Activated CD8-positive, alpha-beta T cell treated with anti-CD3 and anti-CD28 coated beads for 36 hours (primary cell): ENCODE results near the gene DNAAF3. TPM values are rescaled to one million over a fixed set of nuclear protein-coding genes. Genes with fewer than 3 reads are reported as not detected.
A peak's percentile ranks its signal among the peaks of the same experiment; 100 is the strongest.

ENCODE experiments used
- ATAC-seq: fragments of 200-7000 bp; cut with Tn5 transposase; one replicate; pipeline ENCODE4 v1.10.0; 2021; ENCODE audit warnings: mild to moderate bottlenecking, moderate library complexity
- CTCF ChIA-PET: fragments of 350-600 bp; sonication (Branson Sonifier 250); formaldehyde crosslinking; loops from one replicate; lab custom pipeline; 2021; ENCODE audit warnings: antibody characterized with exemption; lab: Charles Lee
- POLR2A ChIA-PET: fragments of 350-600 bp; sonication (Branson Sonifier 250); formaldehyde crosslinking; loops from one replicate; lab custom pipeline; 2021; ENCODE audit warnings: antibody characterized with exemption; lab: Charles Lee
- DNase-seq: peaks from one replicate; pipeline ENCODE4 v3.0.0-alpha.2; 2020
- H3K27ac Mint-ChIP-seq: one replicate; pipeline ENCODE4 v1.8.0; 2021; ENCODE audit warnings: mild to moderate bottlenecking, mixed read lengths
- H3K27me3 Mint-ChIP-seq: one replicate; pipeline ENCODE4 v1.8.0; 2021; ENCODE audit warnings: mixed read lengths
- H3K36me3 Mint-ChIP-seq: one replicate; pipeline ENCODE4 v1.8.0; 2021; ENCODE audit warnings: low read depth, mixed read lengths
- H3K4me1 Mint-ChIP-seq: one replicate; pipeline ENCODE4 v1.8.0; 2021; ENCODE audit warnings: low read depth, mixed read lengths
- H3K4me3 Mint-ChIP-seq: one replicate; pipeline ENCODE4 v1.8.0; 2021; ENCODE audit warnings: mild to moderate bottlenecking, moderate library complexity, mixed read lengths
- H3K9me3 Mint-ChIP-seq: one replicate; pipeline ENCODE4 v1.8.0; 2021; ENCODE audit warnings: mixed read lengths
- CTCF ChIP-seq: fragments of 200-600 bp; IDR thresholded peaks from one replicate; pipeline ENCODE4 v1.8.0; 2022; ENCODE audit warnings: antibody characterized with exemption, mild to moderate bottlenecking
- intact Hi-C: fragments of 100-400 bp; cut with micrococcal nuclease; formaldehyde crosslinking; loops from one replicate; pipeline ENCODE4 v1.10.0; 2022
- total RNA-seq, 2 experiments: library from RNA; stranded (reverse); gene quantifications; one replicate each; pipeline ENCODE4 v1.2.3, GENCODE V29; 2021

Gene DNAAF3
- total RNA-seq, 2 experiments from 2014 or later: not detected

GRCh38 chr19:55131421-55131820, 35.0 kb downstream of the DNAAF3 start:
- CTCF ChIA-PET: no interaction called here

GRCh38 chr19:55119053-55119452, 47.4 kb downstream of the DNAAF3 start:
- peak overlapping the region; percentile 93 for H3K27ac Mint-ChIP-seq
- peaks cover 7% of the 10 kb centered on the region for H3K27me3 Mint-ChIP-seq
- H3K9me3 Mint-ChIP-seq: no peaks in the 10 kb centered on the region
- intact Hi-C loops: no loop called here
- ChIA-PET POLR2A (interaction anchor here (0.7 kb wide), 1 partner anchor 1540 kb away, joined by 4 read pairs; no protein-coding TSS in a partner anchor), CTCF (interaction anchor here (1.2 to 1.3 kb wide), 2 partner anchors 22 to 41 kb away, joined by 3 read pairs; no protein-coding TSS in a partner anchor)
- H3K36me3 Mint-ChIP-seq: peaks cover 6% of the 10 kb centered on the region
- DNase-seq (peak; percentile 28), ATAC-seq (no peak)
- H3K4me1 Mint-ChIP-seq: peaks cover 24% of the 10 kb centered on the region
- TF ChIP-seq CTCF: no peak
- H3K4me3 Mint-ChIP-seq: peak overlapping the region; percentile 89

More at GRCh38 chr19:55131421-55131820, 35.0 kb downstream of the DNAAF3 start:
- ATAC-seq (no peak), DNase-seq (no peak)
- H3K4me1 Mint-ChIP-seq: no peaks in the 10 kb centered on the region
- no peak for TF ChIP-seq CTCF
- POLR2A ChIA-PET: no interaction called here
- peaks cover 35% of the 10 kb centered on the region for H3K27me3 Mint-ChIP-seq
- no peak overlapping the region for H3K4me3 Mint-ChIP-seq
- H3K36me3 Mint-ChIP-seq: no peaks in the 10 kb centered on the region
- H3K27ac Mint-ChIP-seq: no peak overlapping the region
- intact Hi-C loops: no loop called here
- no peaks in the 10 kb centered on the region for H3K9me3 Mint-ChIP-seq

GRCh38 chr19:55118401-55118991, 47.9 kb downstream of the DNAAF3 start:
- peaks cover 3% of the 10 kb centered on the region for H3K27me3 Mint-ChIP-seq
- peak; percentile 50 for DNase-seq
- POLR2A ChIA-PET: interaction anchor here (0.9 kb wide), 1 partner anchor 34 kb away, joined by 4 read pairs; no protein-coding TSS in a partner anchor

GRCh38 chr19:55117663-55118391, 48.6 kb downstream of the DNAAF3 start:
- Mint-ChIP-seq H3K9me3 (no peaks in the 10 kb centered on the region), H3K36me3 (peaks cover 6% of the 10 kb centered on the region), H3K4me3 (peak overlapping the region; percentile 89), H3K4me1 (peaks cover 24% of the 10 kb centered on the region), H3K27me3 (peaks cover 3% of the 10 kb centered on the region), H3K27ac (peak overlapping the region; percentile 93)
- intact Hi-C loops: no loop called here
- ChIA-PET POLR2A (interaction anchor here (0.9 to 1.9 kb wide), 4 partner anchors 23 to 142 kb away, joined by 4 to 6 read pairs (median 4); partner anchors contain the start of gene PPP6R1), CTCF (interaction anchor here (0.7 to 1.7 kb wide), 7 partner anchors 15 to 386 kb away, joined by 3 to 5 read pairs (median 3); no protein-coding TSS in a partner anchor)
- peak; percentile 96 for ATAC-seq
- no peak for TF ChIP-seq CTCF
- peak; percentile 99 for DNase-seq

More at GRCh38 chr19:55118401-55118991, 47.9 kb downstream of the DNAAF3 start:
- intact Hi-C loops: no loop called here
- H3K36me3 Mint-ChIP-seq: peaks cover 6% of the 10 kb centered on the region
- H3K4me1 Mint-ChIP-seq: peaks cover 24% of the 10 kb centered on the region
- H3K4me3 Mint-ChIP-seq: peak overlapping the region; percentile 89
- CTCF ChIA-PET: interaction anchor here (1.0 to 1.7 kb wide), 5 partner anchors 14 to 385 kb away, joined by 3 to 5 read pairs (median 3); no protein-coding TSS in a partner anchor
- no peak for ATAC-seq
- TF ChIP-seq CTCF: no peak
- H3K9me3 Mint-ChIP-seq: no peaks in the 10 kb centered on the region
- peak overlapping the region; percentile 93 for H3K27ac Mint-ChIP-seq
